ENCODE data around the gene KSR2.

DNA sequence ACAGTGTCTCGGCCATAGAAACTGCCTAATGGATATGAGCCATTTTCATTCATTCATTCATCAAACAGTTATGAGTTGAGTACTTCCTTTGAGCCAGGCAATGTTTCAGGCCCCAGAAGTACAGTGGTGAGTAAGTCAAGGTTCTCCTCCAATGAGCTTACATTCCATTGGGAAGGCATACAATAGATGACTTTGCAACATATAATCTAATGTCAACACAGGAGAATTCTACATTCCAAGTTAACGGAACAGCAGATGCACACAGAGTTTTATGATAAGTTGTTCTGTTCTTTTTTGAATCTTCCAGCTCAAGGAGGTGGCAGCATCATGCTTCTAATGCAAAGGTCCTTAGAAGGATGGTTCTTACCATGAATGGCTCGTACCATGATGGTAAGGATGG lies 44.5 kb upstream of the KSR2 start:
- TF ChIP-seq TAF1 (IDR thresholded peaks at IDR 0.05; ENCODE audit: borderline replicate concordance, low read depth, low read length) (no peak), POLR2A (IDR thresholded peaks at IDR 0.05; ENCODE audit: low read depth, low read length) (no peak), POLR2AphosphoS5 (IDR thresholded peaks at IDR 0.05; ENCODE audit: low read depth, low read length) (no peak)

Measured in GM12892 (cell line).